Mesenchymal stem cell (in vitro differentiated cells and primary cell): ENCODE data around the gene TYROBP.
"Not testable (repeated sequence)": the region's sequence is repeated elsewhere in the genome, so short reads cannot be mapped to it uniquely, and the experiment has no call there.

ENCODE experiments used
- DNase-seq: peaks from one replicate; pipeline ENCODE4 v3.0.0-alpha.2; 2013
- H2AFZ ChIP-seq: one replicate; pipeline ENCODE4 v1.6.1; 2013; ENCODE audit warnings: low read depth, mild to moderate bottlenecking, control low read depth, inconsistent platforms, low read length, moderate library complexity
- H2AK5ac ChIP-seq: 2 replicates; pipeline ENCODE4 v1.6.1; 2013; ENCODE audit warnings: low read length, moderate library complexity, mild to moderate bottlenecking, inconsistent platforms; ENCODE audit not compliant: severe bottlenecking
- H2BK120ac ChIP-seq: one replicate; pipeline ENCODE4 v1.6.1; 2013; ENCODE audit warnings: low read depth, mild to moderate bottlenecking, inconsistent platforms, low read length, moderate library complexity
- H2BK12ac ChIP-seq, 2 experiments: one replicate each; pipeline ENCODE4 v1.6.1; 2013; ENCODE audit warnings: inconsistent platforms in 2 of 2, low read length in 2 of 2, mild to moderate bottlenecking in 2 of 2, moderate library complexity in 2 of 2, control low read depth in 1 of 2
- H2BK15ac ChIP-seq: one replicate; pipeline ENCODE4 v1.6.1; 2013; ENCODE audit warnings: mild to moderate bottlenecking, low read depth, inconsistent platforms; ENCODE audit not compliant: poor library complexity, severe bottlenecking
- H2BK5ac ChIP-seq: 2 replicates; pipeline ENCODE4 v1.6.1; 2013; ENCODE audit warnings: low read depth, mild to moderate bottlenecking, low read length, control low read depth, inconsistent platforms; ENCODE audit not compliant: poor library complexity, severe bottlenecking
- H3K14ac ChIP-seq, 2 experiments: one replicate each; pipeline ENCODE4 v1.6.1; 2013; ENCODE audit warnings: inconsistent platforms in 2 of 2, low read length in 2 of 2, control low read depth in 1 of 2, mild to moderate bottlenecking in 1 of 2, moderate library complexity in 1 of 2
- H3K18ac ChIP-seq, 2 experiments: one replicate each; pipeline ENCODE4 v1.6.1; 2013; ENCODE audit warnings: inconsistent platforms in 2 of 2, low read length in 2 of 2, control low read depth in 1 of 2, low read depth in 1 of 2, mild to moderate bottlenecking in 1 of 2
- H3K23ac ChIP-seq, 2 experiments: one replicate each; pipeline ENCODE4 v1.6.1; 2013; ENCODE audit warnings: inconsistent platforms in 2 of 2, low read length in 2 of 2, mild to moderate bottlenecking in 2 of 2, moderate library complexity in 2 of 2, control low read depth in 1 of 2
- H3K27ac ChIP-seq: 2 replicates; pipeline ENCODE4 v1.5.1; 2013; ENCODE audit warnings: mild to moderate bottlenecking, moderate library complexity, low read length, control low read depth, inconsistent platforms; ENCODE audit not compliant: poor library complexity, severe bottlenecking
- H3K27me3 ChIP-seq, 2 experiments: 2 replicates each; pipeline versions ENCODE4 v1.6.1 to v1.7.0; 2013; ENCODE audit warnings: low read length in 2 of 2, mild to moderate bottlenecking in 2 of 2, moderate library complexity in 2 of 2, control low read depth in 1 of 2, inconsistent platforms in 1 of 2; ENCODE audit not compliant: control insufficient read depth in 1 of 2, insufficient read depth in 1 of 2
- H3K36me3 ChIP-seq, 2 experiments: 2 replicates each; pipeline versions ENCODE4 v1.6.1 to v1.7.0; 2013; ENCODE audit warnings: low read length in 2 of 2, control low read depth in 1 of 2, inconsistent platforms in 1 of 2, low read depth in 1 of 2, mild to moderate bottlenecking in 1 of 2; ENCODE audit not compliant: insufficient read depth in 2 of 2, control insufficient read depth in 1 of 2
- H3K4ac ChIP-seq, 2 experiments: one replicate each; pipeline ENCODE4 v1.6.1; 2013; ENCODE audit warnings: inconsistent platforms in 2 of 2, low read length in 2 of 2, mild to moderate bottlenecking in 2 of 2, moderate library complexity in 2 of 2, control low read depth in 1 of 2, low read depth in 1 of 2
- H3K4me1 ChIP-seq: 2 replicates; pipeline ENCODE4 v1.6.1; 2013; ENCODE audit warnings: low read depth, low read length, control low read depth; ENCODE audit not compliant: control insufficient read depth, insufficient read depth
- H3K4me2 ChIP-seq: 2 replicates; pipeline ENCODE4 v1.6.1; 2013; ENCODE audit warnings: low read length, mild to moderate bottlenecking, inconsistent platforms; ENCODE audit not compliant: poor library complexity, severe bottlenecking
- H3K4me3 ChIP-seq, 2 experiments: 2 replicates each; pipeline versions ENCODE4 v1.5.1 to v1.7.0; 2013; ENCODE audit warnings: low read length in 2 of 2, mild to moderate bottlenecking in 2 of 2, control low read depth in 1 of 2, low read depth in 1 of 2; ENCODE audit not compliant: insufficient read depth in 1 of 2
- H3K79me1 ChIP-seq: replicated peaks from 2 replicates; pipeline ENCODE4 v1.6.1; 2013; ENCODE audit warnings: mild to moderate bottlenecking, control low read depth, low read length, inconsistent platforms; ENCODE audit not compliant: poor library complexity, severe bottlenecking
- H3K9ac ChIP-seq: 2 replicates; pipeline ENCODE4 v1.7.0; 2013; ENCODE audit warnings: mild to moderate bottlenecking, low read length, moderate library complexity
- H3K9me3 ChIP-seq: 2 replicates; pipeline ENCODE4 v1.7.0; 2013; ENCODE audit warnings: mild to moderate bottlenecking, low read length; ENCODE audit not compliant: control insufficient read depth
- H4K8ac ChIP-seq: one replicate; pipeline ENCODE4 v1.6.1; 2013; ENCODE audit warnings: inconsistent platforms, mild to moderate bottlenecking, low read length, moderate library complexity
- H4K91ac ChIP-seq: one replicate; pipeline ENCODE4 v1.6.1; 2013; ENCODE audit warnings: mild to moderate bottlenecking, low read length, inconsistent platforms
- WGBS: methylation state at CpG from one replicate; pipeline ENCODE4 v1.1.7; 2013; ENCODE audit warnings: mixed read lengths; 5-methylcytosine and 5-hydroxymethylcytosine counted together

Gene TYROBP

DNA sequence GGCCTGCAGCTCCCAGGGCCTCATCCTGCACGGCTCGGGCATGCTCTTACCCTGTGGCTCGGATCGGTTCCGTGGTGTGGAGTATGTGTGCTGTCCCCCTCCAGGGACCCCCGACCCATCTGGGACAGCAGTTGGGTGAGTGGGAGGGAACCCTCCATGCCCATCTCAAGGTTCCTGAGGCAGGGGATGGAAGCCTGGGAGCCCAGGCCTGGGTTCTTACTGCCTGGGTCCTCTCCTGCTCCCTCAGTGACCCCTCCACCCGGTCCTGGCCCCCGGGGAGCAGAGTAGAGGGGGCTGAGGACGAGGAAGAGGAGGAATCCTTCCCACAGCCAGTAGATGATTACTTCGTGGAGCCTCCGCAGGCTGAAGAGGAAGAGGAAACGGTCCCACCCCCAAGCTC lies 36.5 kb downstream of the TYROBP start:
- Histone ChIP-seq H3K18ac (no peak overlapping the region), H2BK120ac (no peak overlapping the region), H4K8ac (no peak overlapping the region), H3K27me3 (peaks cover 31 to 54% of the 10 kb centered on the region in 2 experiments), H2AFZ (no peak overlapping the region), H3K4ac (no peak overlapping the region), H2AK5ac (no peak overlapping the region), H4K91ac (no peak overlapping the region), H3K9me3 (no peaks in the 10 kb centered on the region), H3K27ac (no peak overlapping the region), H3K23ac (no peak overlapping the region), H3K79me1 (no peaks in the 10 kb centered on the region), H3K9ac (no peak overlapping the region), H2BK15ac (no peak overlapping the region), H3K4me3 (no peak overlapping the region), H3K4me2 (no peak overlapping the region), H3K14ac (no peak overlapping the region), H3K36me3 (peaks cover 0 to 5% of the 10 kb centered on the region in 2 experiments), H3K4me1 (peaks cover 12% of the 10 kb centered on the region), H2BK12ac (no peak overlapping the region), H2BK5ac (no peak overlapping the region)
- no peak for DNase-seq
- WGBS = 85% methylated on average over 6 of the region's 12 CpGs

DNA sequence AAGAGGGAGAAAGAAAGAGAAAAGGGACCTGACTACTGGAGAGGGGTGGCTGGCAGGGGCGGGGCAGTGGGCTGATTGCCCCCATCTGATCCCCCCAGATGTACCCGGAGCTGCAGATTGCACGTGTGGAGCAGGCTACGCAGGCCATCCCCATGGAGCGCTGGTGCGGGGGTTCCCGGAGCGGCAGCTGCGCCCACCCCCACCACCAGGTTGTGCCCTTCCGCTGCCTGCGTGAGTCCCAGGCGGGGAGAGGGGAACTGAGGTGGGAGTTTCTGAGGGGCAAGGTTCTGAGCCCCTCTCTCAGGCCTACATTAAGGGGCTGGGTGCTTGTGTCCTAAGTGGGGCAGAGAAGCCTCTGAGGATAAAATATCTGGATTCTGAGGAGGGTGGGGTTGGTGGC lies 37.3 kb downstream of the TYROBP start:
- Histone ChIP-seq H2BK12ac (no peak overlapping the region), H2AFZ (no peak overlapping the region), H2BK5ac (no peak overlapping the region), H3K4me2 (no peak overlapping the region), H3K9ac (no peak overlapping the region), H3K9me3 (no peaks in the 10 kb centered on the region), H3K4ac (no peak overlapping the region), H3K4me1 (peaks cover 12% of the 10 kb centered on the region), H4K8ac (no peak overlapping the region), H3K23ac (no peak overlapping the region), H2AK5ac (no peak overlapping the region), H3K18ac (no peak overlapping the region), H4K91ac (no peak overlapping the region), H3K14ac (no peak overlapping the region), H2BK120ac (no peak overlapping the region), H2BK15ac (no peak overlapping the region), H3K4me3 (no peak overlapping the region), H3K36me3 (peaks cover 0 to 5% of the 10 kb centered on the region in 2 experiments), H3K79me1 (no peaks in the 10 kb centered on the region), H3K27me3 (peaks cover 38 to 55% of the 10 kb centered on the region in 2 experiments), H3K27ac (no peak overlapping the region)
- no peak for DNase-seq
- 83% methylated on average over 12 of the region's 12 CpGs for WGBS

DNA sequence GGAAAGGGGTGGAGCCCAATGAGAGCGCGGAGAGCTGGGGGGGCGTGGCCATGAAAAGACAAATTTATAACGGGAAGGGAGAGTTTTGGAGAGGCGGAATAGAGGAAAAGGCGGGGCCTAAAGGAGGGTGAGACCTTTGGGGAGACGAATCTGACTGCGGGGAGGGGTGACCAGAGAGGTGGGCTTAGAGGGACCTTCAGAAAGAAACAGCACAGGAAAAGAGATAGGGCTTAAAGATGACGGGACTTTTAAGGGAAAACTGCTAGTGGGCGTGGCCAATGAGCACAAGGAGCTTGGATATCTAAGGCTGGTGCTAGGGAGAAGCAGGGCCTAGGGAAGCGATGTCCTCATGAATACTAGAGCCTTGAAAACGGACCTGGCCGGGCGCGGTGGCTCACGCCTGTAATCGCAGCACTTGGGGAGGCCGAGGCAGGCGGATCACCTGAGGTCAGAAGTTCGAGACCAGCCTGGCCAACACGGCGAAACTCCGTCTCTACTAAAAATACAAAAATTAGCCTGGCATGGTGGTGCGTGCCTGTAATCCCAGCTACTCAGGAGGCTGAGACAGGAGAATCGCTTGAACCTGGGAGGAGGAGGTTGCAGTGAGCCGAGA lies 37.9 kb downstream of the TYROBP start:
- peak overlapping the region; percentile 77 for H3K4me2 ChIP-seq
- WGBS = 56% methylated on average over 26 of the region's 26 CpGs
- not testable (repeated sequence) for H3K27ac ChIP-seq, H4K91ac ChIP-seq, H3K4ac ChIP-seq, H4K8ac ChIP-seq, H2AK5ac ChIP-seq, H2BK120ac ChIP-seq, H2BK15ac ChIP-seq, H2AFZ ChIP-seq, H3K9ac ChIP-seq, H3K4me3 ChIP-seq, H3K18ac ChIP-seq, H3K23ac ChIP-seq, H3K14ac ChIP-seq, H3K79me1 ChIP-seq, H2BK5ac ChIP-seq, H2BK12ac ChIP-seq, H3K36me3 ChIP-seq, H3K9me3 ChIP-seq
- peak; percentile 8 for DNase-seq
- H3K27me3 ChIP-seq = peaks cover 40 to 59% of the 10 kb centered on the region in 2 experiments
- peaks cover 12% of the 10 kb centered on the region for H3K4me1 ChIP-seq

DNA sequence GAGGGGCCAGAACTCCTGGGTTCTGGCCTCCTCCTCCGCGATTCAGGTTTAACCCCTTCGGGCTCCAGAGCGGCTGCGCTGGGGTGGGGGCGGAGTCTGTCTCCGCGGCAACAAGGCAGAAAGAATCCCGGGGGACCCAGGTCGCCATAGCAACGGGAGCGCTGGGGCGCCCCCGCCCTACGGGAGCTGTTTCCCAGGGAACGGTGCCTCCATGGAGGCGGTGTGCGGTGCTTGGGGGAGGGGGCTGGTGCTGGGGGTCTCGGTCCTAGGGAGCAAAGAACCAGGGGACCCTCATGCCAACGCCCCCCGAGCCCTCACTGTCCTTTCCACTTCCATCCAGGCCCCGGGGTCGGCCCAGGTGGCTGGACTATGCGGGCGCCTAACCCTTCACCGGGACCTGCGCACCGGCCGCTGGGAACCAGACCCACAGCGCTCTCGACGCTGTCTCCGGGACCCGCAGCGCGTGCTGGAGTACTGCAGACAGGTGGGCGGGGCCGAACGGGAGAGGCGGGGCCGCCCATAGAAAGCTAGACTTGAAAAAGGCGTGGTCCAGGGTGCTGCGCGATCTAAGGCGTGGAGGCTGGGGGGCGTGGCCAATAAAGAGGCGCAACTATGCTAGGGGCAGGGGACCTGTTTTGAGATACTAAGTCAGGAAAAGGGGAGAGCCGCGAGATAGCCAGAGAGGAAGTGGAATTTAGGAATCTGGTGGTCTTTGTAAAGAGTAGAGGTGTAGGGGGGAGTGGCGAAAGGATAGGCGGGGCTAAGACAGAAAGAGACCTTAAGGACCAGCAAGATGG lies 38.6 kb downstream of the TYROBP start:
- no peak overlapping the region for H2BK15ac ChIP-seq
- peaks cover 12% of the 10 kb centered on the region for H3K4me1 ChIP-seq
- H2AFZ ChIP-seq = no peak overlapping the region
- no peak overlapping the region for H3K14ac ChIP-seq
- H3K18ac ChIP-seq = no peak overlapping the region
- H2BK120ac ChIP-seq = no peak overlapping the region
- H3K36me3 ChIP-seq = peaks cover 0 to 5% of the 10 kb centered on the region in 2 experiments
- no peak overlapping the region for H4K91ac ChIP-seq
- H3K27me3 ChIP-seq = peaks cover 45 to 63% of the 10 kb centered on the region in 2 experiments
- no peak overlapping the region for H4K8ac ChIP-seq
- H3K27ac ChIP-seq = no peak overlapping the region
- no peak overlapping the region for H2BK5ac ChIP-seq
- peak overlapping the region; percentile 77 for H3K4me2 ChIP-seq
- peak overlapping the region in 1 of 2 experiments; percentile 51 for H3K4me3 ChIP-seq
- no peak overlapping the region for H3K4ac ChIP-seq
- H3K9me3 ChIP-seq = no peaks in the 10 kb centered on the region
- no peak overlapping the region for H3K9ac ChIP-seq
- DNase-seq = peak; percentile 77
- 2% methylated on average over 39 of the region's 51 CpGs for WGBS
- H3K23ac ChIP-seq = no peak overlapping the region
- H2AK5ac ChIP-seq = no peak overlapping the region
- H2BK12ac ChIP-seq = no peak overlapping the region
- no peaks in the 10 kb centered on the region for H3K79me1 ChIP-seq
